ENCODE data around the gene RFPL1. TPM values are rescaled to one million over a fixed set of nuclear protein-coding genes. Genes with fewer than 3 reads are reported as not detected.

The RFPL1 gene
- polyA plus RNA-seq, 1 donor from 2014 or later, result not detected

DNA sequence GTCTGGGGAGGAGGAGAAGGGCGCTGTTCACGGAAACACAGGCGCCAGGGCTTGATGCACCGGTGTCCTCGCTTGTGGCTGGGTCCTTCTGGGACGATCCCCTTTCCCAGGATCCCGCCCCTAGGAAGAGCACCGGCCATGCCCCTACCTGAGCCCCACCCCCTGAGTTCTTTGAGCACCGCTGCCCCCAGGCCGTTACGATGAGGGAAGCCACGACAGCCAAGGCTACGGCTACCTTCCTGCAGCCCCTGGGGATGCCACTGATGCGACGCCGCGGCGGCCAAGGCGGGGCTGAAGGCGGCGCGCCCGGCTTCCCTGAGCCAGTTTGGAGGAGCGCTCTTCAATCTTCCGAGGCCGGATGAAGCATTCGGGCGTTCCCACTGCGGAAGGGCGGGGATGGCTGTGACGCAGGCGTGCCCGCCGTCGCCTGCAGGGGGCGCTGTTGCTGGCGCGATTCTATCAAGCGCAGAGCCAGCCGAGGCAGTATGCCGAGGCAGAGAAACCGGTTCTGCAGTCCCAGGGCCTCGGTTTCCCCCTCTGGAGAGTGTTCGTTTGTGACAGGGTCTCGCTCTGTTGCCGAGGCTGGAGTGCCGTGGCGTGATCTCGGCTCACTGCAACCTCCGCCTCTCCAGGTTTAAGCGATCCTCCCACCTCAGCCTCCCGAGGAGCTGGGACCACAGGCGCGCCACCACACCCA lies 31.9 kb downstream of the RFPL1 start:
- no peaks in the 10 kb centered on the region for H4K20me1 ChIP-seq (ENCODE audit: insufficient read depth)
- H3F3A ChIP-seq (ENCODE audit: insufficient read depth, low read length, poor library complexity, severe bottlenecking), result no peaks in the 10 kb centered on the region
- H3K36me3 ChIP-seq (ENCODE audit: insufficient read depth, low read length), result no peaks in the 10 kb centered on the region
- no peak overlapping the region for H3K4me2 ChIP-seq (ENCODE audit: low read length)
- no peak overlapping the region for H2AFZ ChIP-seq (ENCODE audit: low read depth, low read length)
- peak overlapping the region; percentile 36 for H3K9ac ChIP-seq (ENCODE audit: low read length)
- peaks cover 22% of the 10 kb centered on the region for H3K27me3 ChIP-seq (ENCODE audit: insufficient read depth, low read depth, low read length)
- H3K9me2 ChIP-seq (ENCODE audit: insufficient read depth, low read length), result no peaks in the 10 kb centered on the region
- no peaks in the 10 kb centered on the region for H3K9me3 ChIP-seq (ENCODE audit: low read length)
- H3K27ac ChIP-seq (ENCODE audit: low read length), result no peak overlapping the region
- H3K79me2 ChIP-seq (replicated peaks; ENCODE audit: insufficient read depth, low read length), result no peaks in the 10 kb centered on the region
- TF ChIP-seq, protein P1, sequence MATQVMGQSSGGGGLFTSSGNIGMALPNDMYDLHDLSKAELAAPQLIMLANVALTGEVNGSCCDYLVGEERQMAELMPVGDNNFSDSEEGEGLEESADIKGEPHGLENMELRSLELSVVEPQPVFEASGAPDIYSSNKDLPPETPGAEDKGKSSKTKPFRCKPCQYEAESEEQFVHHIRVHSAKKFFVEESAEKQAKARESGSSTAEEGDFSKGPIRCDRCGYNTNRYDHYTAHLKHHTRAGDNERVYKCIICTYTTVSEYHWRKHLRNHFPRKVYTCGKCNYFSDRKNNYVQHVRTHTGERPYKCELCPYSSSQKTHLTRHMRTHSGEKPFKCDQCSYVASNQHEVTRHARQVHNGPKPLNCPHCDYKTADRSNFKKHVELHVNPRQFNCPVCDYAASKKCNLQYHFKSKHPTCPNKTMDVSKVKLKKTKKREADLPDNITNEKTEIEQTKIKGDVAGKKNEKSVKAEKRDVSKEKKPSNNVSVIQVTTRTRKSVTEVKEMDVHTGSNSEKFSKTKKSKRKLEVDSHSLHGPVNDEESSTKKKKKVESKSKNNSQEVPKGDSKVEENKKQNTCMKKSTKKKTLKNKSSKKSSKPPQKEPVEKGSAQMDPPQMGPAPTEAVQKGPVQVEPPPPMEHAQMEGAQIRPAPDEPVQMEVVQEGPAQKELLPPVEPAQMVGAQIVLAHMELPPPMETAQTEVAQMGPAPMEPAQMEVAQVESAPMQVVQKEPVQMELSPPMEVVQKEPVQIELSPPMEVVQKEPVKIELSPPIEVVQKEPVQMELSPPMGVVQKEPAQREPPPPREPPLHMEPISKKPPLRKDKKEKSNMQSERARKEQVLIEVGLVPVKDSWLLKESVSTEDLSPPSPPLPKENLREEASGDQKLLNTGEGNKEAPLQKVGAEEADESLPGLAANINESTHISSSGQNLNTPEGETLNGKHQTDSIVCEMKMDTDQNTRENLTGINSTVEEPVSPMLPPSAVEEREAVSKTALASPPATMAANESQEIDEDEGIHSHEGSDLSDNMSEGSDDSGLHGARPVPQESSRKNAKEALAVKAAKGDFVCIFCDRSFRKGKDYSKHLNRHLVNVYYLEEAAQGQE (IDR thresholded peaks at IDR 0.05; ENCODE audit: borderline replicate concordance), result no peak
- peak; percentile 44 for TF ChIP-seq RAD21 (conservative IDR thresholded peaks at IDR 0.05)
- no peak for TF ChIP-seq TAF1 (IDR thresholded peaks at IDR 0.05; ENCODE audit: low read depth)
- TF ChIP-seq, protein P2, sequence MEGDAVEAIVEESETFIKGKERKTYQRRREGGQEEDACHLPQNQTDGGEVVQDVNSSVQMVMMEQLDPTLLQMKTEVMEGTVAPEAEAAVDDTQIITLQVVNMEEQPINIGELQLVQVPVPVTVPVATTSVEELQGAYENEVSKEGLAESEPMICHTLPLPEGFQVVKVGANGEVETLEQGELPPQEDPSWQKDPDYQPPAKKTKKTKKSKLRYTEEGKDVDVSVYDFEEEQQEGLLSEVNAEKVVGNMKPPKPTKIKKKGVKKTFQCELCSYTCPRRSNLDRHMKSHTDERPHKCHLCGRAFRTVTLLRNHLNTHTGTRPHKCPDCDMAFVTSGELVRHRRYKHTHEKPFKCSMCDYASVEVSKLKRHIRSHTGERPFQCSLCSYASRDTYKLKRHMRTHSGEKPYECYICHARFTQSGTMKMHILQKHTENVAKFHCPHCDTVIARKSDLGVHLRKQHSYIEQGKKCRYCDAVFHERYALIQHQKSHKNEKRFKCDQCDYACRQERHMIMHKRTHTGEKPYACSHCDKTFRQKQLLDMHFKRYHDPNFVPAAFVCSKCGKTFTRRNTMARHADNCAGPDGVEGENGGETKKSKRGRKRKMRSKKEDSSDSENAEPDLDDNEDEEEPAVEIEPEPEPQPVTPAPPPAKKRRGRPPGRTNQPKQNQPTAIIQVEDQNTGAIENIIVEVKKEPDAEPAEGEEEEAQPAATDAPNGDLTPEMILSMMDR (IDR thresholded peaks at IDR 0.05; ENCODE audit: poor library complexity, severe bottlenecking), result peak; percentile 86
- TF ChIP-seq SMC3 (conservative IDR thresholded peaks at IDR 0.05; ENCODE audit: poor library complexity), result peak; percentile 28
- no peak for TF ChIP-seq EZH2 (IDR thresholded peaks at IDR 0.05; ENCODE audit: borderline replicate concordance, insufficient read depth, low read length, poor library complexity, severe bottlenecking)
- TF ChIP-seq MXI1 (conservative IDR thresholded peaks at IDR 0.05; ENCODE audit: poor library complexity, severe bottlenecking), result no peak
- TF ChIP-seq EP300 (conservative IDR thresholded peaks at IDR 0.05; ENCODE audit: poor library complexity, severe bottlenecking), result no peak
- TF ChIP-seq POLR2AphosphoS5 (IDR thresholded peaks at IDR 0.05), result no peak
- H3K4me3 ChIP-seq (ENCODE audit: low read length), result peak overlapping the region; percentile 63

DNA sequence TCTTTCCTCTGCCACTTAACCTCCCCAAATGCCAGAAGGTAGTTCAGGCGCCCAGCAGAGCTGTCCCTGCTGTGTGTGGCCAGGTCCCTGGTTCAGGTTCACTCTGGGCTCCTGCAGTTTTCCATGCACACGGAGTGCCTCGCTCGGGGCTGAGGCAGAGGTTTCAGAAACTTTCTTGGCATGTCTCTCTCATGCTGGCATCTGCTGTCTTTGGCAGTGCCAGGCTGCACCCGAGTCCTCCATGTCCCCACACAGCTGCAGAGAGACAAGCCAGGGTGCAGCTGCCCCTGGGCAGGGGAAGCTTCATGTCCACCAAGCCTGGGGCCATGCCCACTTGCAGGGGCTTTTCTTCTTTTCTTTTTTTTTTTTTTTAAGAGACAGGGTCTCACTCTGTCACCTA lies 34.6 kb downstream of the RFPL1 start:
- Histone ChIP-seq H3K4me3 (ENCODE audit: low read length) (no peak overlapping the region), H3F3A (ENCODE audit: insufficient read depth, low read length, poor library complexity, severe bottlenecking) (no peaks in the 10 kb centered on the region), H3K79me2 (replicated peaks; ENCODE audit: insufficient read depth, low read length) (no peaks in the 10 kb centered on the region), H3K9me3 (ENCODE audit: low read length) (no peaks in the 10 kb centered on the region), H2AFZ (ENCODE audit: low read depth, low read length) (no peak overlapping the region), H3K9me2 (ENCODE audit: insufficient read depth, low read length) (no peaks in the 10 kb centered on the region), H4K20me1 (ENCODE audit: insufficient read depth) (no peaks in the 10 kb centered on the region), H3K9ac (ENCODE audit: low read length) (no peak overlapping the region), H3K27me3 (ENCODE audit: insufficient read depth, low read depth, low read length) (peaks cover 28% of the 10 kb centered on the region), H3K4me2 (ENCODE audit: low read length) (no peak overlapping the region), H3K36me3 (ENCODE audit: insufficient read depth, low read length) (no peaks in the 10 kb centered on the region), H3K27ac (ENCODE audit: low read length) (no peak overlapping the region)
- TF ChIP-seq EZH2 (IDR thresholded peaks at IDR 0.05; ENCODE audit: borderline replicate concordance, insufficient read depth, low read length, poor library complexity, severe bottlenecking) (no peak), POLR2AphosphoS5 (IDR thresholded peaks at IDR 0.05) (no peak)
